H9 (cell line): Measurements from ENCODE around the gene TFIP11. TPM values are rescaled to one million over a fixed set of nuclear protein-coding genes. Genes with fewer than 3 reads are reported as not detected.

Experiments
- DNase-seq: peaks from one replicate; pipeline ENCODE4 v3.0.0-alpha.2; 2017
- H2AFZ ChIP-seq: one replicate; pipeline ENCODE4 v1.6.1; 2013; ENCODE audit warnings: mild to moderate bottlenecking, low read length, control low read depth, moderate library complexity
- H2AK5ac ChIP-seq: 2 replicates; pipeline ENCODE4 v1.6.1; 2013; ENCODE audit warnings: low read length, control low read depth, mixed read lengths; ENCODE audit not compliant: insufficient read length
- H2BK120ac ChIP-seq: one replicate; pipeline ENCODE4 v1.6.1; 2013; ENCODE audit warnings: low read depth, mild to moderate bottlenecking, low read length, control low read depth, inconsistent platforms; ENCODE audit not compliant: poor library complexity, severe bottlenecking
- H2BK12ac ChIP-seq: 2 replicates; pipeline ENCODE4 v1.6.1; 2013; ENCODE audit warnings: low read length, control low read depth, mixed read lengths, low read depth; ENCODE audit not compliant: insufficient read length
- H2BK15ac ChIP-seq: 2 replicates; pipeline ENCODE4 v1.6.1; 2013; ENCODE audit warnings: low read depth, low read length, control low read depth
- H2BK20ac ChIP-seq: one replicate; pipeline ENCODE4 v1.6.1; 2013; ENCODE audit warnings: low read depth, mild to moderate bottlenecking, low read length, control low read depth, inconsistent platforms; ENCODE audit not compliant: poor library complexity, severe bottlenecking
- H2BK5ac ChIP-seq: 2 replicates; pipeline ENCODE4 v1.6.1; 2013; ENCODE audit warnings: low read length, control low read depth, mixed read lengths; ENCODE audit not compliant: insufficient read length
- H3K14ac ChIP-seq: 2 replicates; pipeline ENCODE4 v1.6.1; 2013; ENCODE audit warnings: low read length, control low read depth; ENCODE audit not compliant: insufficient read depth
- H3K18ac ChIP-seq: 2 replicates; pipeline ENCODE4 v1.6.1; 2013; ENCODE audit warnings: low read depth, mild to moderate bottlenecking, mixed read lengths, low read length, control low read depth; ENCODE audit not compliant: insufficient read length
- H3K23ac ChIP-seq: 2 replicates; pipeline ENCODE4 v1.6.1; 2013; ENCODE audit warnings: low read length, control low read depth, mixed read lengths, low read depth; ENCODE audit not compliant: insufficient read length
- H3K23me2 ChIP-seq: 2 replicates; pipeline ENCODE4 v1.6.1; 2013; ENCODE audit warnings: low read depth, mild to moderate bottlenecking, mixed read lengths, low read length, control low read depth; ENCODE audit not compliant: insufficient read length, poor library complexity, severe bottlenecking
- H3K27ac ChIP-seq: 2 replicates; pipeline ENCODE4 v1.5.1; 2013; ENCODE audit warnings: low read length, control low read depth, mixed read lengths, low read depth; ENCODE audit not compliant: insufficient read length
- H3K27me3 ChIP-seq: 2 replicates; pipeline ENCODE4 v1.6.1; 2013; ENCODE audit warnings: low read length, control low read depth, inconsistent platforms; ENCODE audit not compliant: insufficient read depth
- H3K4ac ChIP-seq: 2 replicates; pipeline ENCODE4 v1.6.1; 2013; ENCODE audit warnings: low read depth, mild to moderate bottlenecking, control low read depth, inconsistent platforms, low read length, moderate library complexity
- H3K4me1 ChIP-seq: 2 replicates; pipeline ENCODE4 v1.6.1; 2013; ENCODE audit warnings: low read length, control low read depth, inconsistent platforms; ENCODE audit not compliant: insufficient read depth
- H3K4me2 ChIP-seq: 2 replicates; pipeline ENCODE4 v1.6.1; 2013; ENCODE audit warnings: low read length, control low read depth, mixed read lengths; ENCODE audit not compliant: insufficient read length, insufficient read depth
- H3K56ac ChIP-seq: 2 replicates; pipeline ENCODE4 v1.6.1; 2013; ENCODE audit warnings: low read depth, mild to moderate bottlenecking, mixed read lengths, low read length, control low read depth; ENCODE audit not compliant: insufficient read length
- H3K79me1 ChIP-seq: 2 replicates; pipeline ENCODE4 v1.6.1; 2013; ENCODE audit warnings: low read depth, mild to moderate bottlenecking, moderate library complexity, low read length, control low read depth, inconsistent platforms; ENCODE audit not compliant: insufficient read depth, poor library complexity, severe bottlenecking
- H3K79me2 ChIP-seq: 2 replicates; pipeline ENCODE4 v1.6.1; 2013; ENCODE audit warnings: low read length, control low read depth, inconsistent platforms; ENCODE audit not compliant: insufficient read depth
- H3K9ac ChIP-seq: 2 replicates; pipeline ENCODE4 v1.6.1; 2013; ENCODE audit warnings: low read length, control low read depth, mixed read lengths; ENCODE audit not compliant: insufficient read length; ENCODE audit errors: extremely low read depth
- H3K9me3 ChIP-seq: one replicate; pipeline ENCODE4 v1.6.1; 2013; ENCODE audit warnings: low read depth, low read length, inconsistent platforms; ENCODE audit not compliant: control insufficient read depth
- H3T11ph ChIP-seq: one replicate; pipeline ENCODE4 v1.6.1; 2013; ENCODE audit warnings: mild to moderate bottlenecking, low read length, control low read depth, inconsistent platforms
- H4K20me1 ChIP-seq: one replicate; pipeline ENCODE4 v1.6.1; 2013; ENCODE audit not compliant: control insufficient read depth, insufficient read length, insufficient read depth
- H4K5ac ChIP-seq: 2 replicates; pipeline ENCODE4 v1.6.1; 2013; ENCODE audit warnings: low read depth, mild to moderate bottlenecking, mixed read lengths, low read length, control low read depth; ENCODE audit not compliant: insufficient read length
- H4K8ac ChIP-seq: replicated peaks from 2 replicates; pipeline ENCODE4 v1.6.1; 2013; ENCODE audit warnings: low read length, control low read depth, mixed read lengths, low read depth; ENCODE audit not compliant: insufficient read length
- H4K91ac ChIP-seq: 2 replicates; pipeline ENCODE4 v1.6.1; 2013; ENCODE audit warnings: low read depth, mild to moderate bottlenecking, moderate library complexity, mixed read lengths, low read length, control low read depth; ENCODE audit not compliant: insufficient read length
- H3K27ac Mint-ChIP-seq, 3 experiments: 2 replicates in 2 of 3; 3 replicates in 1 of 3; pipeline ENCODE4 v1.8.0; 2020 to 2021; ENCODE audit warnings: mixed read lengths in 3 of 3, mild to moderate bottlenecking in 1 of 3, moderate library complexity in 1 of 3
- H3K27me3 Mint-ChIP-seq: 2 replicates; pipeline ENCODE4 v1.8.0; 2021; ENCODE audit warnings: low read depth, mild to moderate bottlenecking, moderate library complexity, mixed read lengths
- H3K36me3 Mint-ChIP-seq, 3 experiments: 2 replicates in 2 of 3; 3 replicates in 1 of 3; pipeline ENCODE4 v1.8.0; 2020 to 2021; ENCODE audit warnings: low read depth in 3 of 3, mixed read lengths in 3 of 3; ENCODE audit not compliant: insufficient read depth in 1 of 3
- H3K4me1 Mint-ChIP-seq, 2 experiments: 2 replicates each; pipeline ENCODE4 v1.8.0; 2020; ENCODE audit warnings: mixed read lengths in 2 of 2
- H3K4me3 Mint-ChIP-seq, 2 experiments: 2 replicates in 1 of 2; 3 replicates in 1 of 2; pipeline ENCODE4 v1.8.0; 2020 to 2021; ENCODE audit warnings: mild to moderate bottlenecking in 2 of 2, mixed read lengths in 2 of 2, moderate library complexity in 1 of 2
- H3K9me3 Mint-ChIP-seq, 2 experiments: 2 replicates in 1 of 2; 3 replicates in 1 of 2; pipeline ENCODE4 v1.8.0; 2020; ENCODE audit warnings: mild to moderate bottlenecking in 2 of 2, mixed read lengths in 2 of 2, moderate library complexity in 1 of 2
- CTCF ChIP-seq: fragments of 200-600 bp; sonication (generic); conservative IDR thresholded peaks from 3 replicates; pipeline ENCODE4 v1.8.0; 2021; ENCODE audit warnings: antibody characterized with exemption, mild to moderate bottlenecking
- WGBS: extraction: QIAGEN DNeasy Blood & Tissue Kit; methylation state at CpG from one replicate; pipeline ENCODE4 v1.1.7; 2013; ENCODE audit warnings: missing lambda C conversion rate, low lambda C conversion rate, mixed read lengths; ENCODE audit not compliant: insufficient read length; ENCODE audit errors: extremely low coverage; 5-methylcytosine and 5-hydroxymethylcytosine counted together
- total RNA-seq: library from RNA; stranded (reverse); gene quantifications from 2 replicates; pipeline ENCODE4 v1.2.1, GENCODE V29; 2021

Gene TFIP11
- total RNA-seq, 1 experiment from 2014 or later, result 36.4 TPM

DNA sequence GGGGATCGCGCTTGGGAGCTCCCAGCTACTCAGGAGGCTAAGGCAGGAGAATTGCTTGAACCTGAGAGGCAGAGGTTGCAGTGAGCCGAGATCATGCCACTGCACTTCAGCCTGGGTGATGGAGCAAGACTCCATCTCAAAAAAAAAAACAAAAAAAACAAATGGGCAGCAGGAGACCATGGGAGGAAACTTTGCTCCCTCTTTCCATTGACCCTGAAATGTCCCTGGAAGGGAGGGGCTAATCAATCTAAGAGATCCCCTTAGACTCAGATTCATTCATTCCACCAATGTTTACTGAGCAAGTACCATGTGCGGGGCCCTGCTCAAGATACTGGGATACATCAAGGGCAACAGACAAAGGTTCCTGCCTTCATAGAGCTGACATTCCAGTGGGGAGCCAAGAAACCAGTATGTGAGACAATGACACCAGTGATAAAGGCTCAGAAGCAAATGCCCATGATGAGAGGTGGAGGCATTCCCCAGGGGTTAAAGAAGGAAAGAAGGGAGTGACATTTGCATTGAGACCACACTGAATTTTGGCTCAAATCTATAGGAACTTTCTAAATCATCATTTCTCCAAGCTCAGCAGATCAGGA, 37.7 kb upstream of the TFIP11 start:
- Histone ChIP-seq H3K9ac (no peak overlapping the region), H4K91ac (no peak overlapping the region), H4K20me1 (no peaks in the 10 kb centered on the region), H2BK5ac (no peak overlapping the region), H2BK120ac (no peak overlapping the region), H3K27ac (no peak overlapping the region), H3T11ph (no peak overlapping the region), H2BK20ac (no peak overlapping the region), H4K5ac (no peak overlapping the region), H3K14ac (no peak overlapping the region), H3K79me2 (peaks cover 38% of the 10 kb centered on the region; the same call in 1 of the 2 replicates), H3K27me3 (no peaks in the 10 kb centered on the region), H3K18ac (no peak overlapping the region), H4K8ac (no peak overlapping the region), H2AK5ac (no peak overlapping the region), H3K23me2 (no peaks in the 10 kb centered on the region), H2BK12ac (no peak overlapping the region), H3K79me1 (peaks cover 5% of the 10 kb centered on the region), H2BK15ac (no peak overlapping the region), H3K4ac (no peak overlapping the region), H2AFZ (no peak overlapping the region), H3K9me3 (no peaks in the 10 kb centered on the region), H3K56ac (no peak overlapping the region), H3K23ac (no peak overlapping the region), H3K4me2 (no peak overlapping the region), H3K4me1 (0 out of 2 replicates have a peak, but pooled peaks cover 3% of the 10 kb centered on the region)
- Mint-ChIP-seq H3K36me3 (peaks cover 6 to 16% (median 11%) of the 10 kb centered on the region in 3 experiments), H3K27me3 (no peaks in the 10 kb centered on the region), H3K4me3 (peak overlapping the region in 1 of 2 experiments; percentile 63; a peak in 2 of 5 replicates), H3K27ac (peak overlapping the region; percentile 11 to 97 (median 57); a peak in 6 of 7 replicates), H3K4me1 (peaks cover 51 to 55% of the 10 kb centered on the region in 2 experiments), H3K9me3 (no peaks in the 10 kb centered on the region)
- WGBS, result no CpG with 5 or more reads among the region's 4 CpGs
- no peak for DNase-seq
- TF ChIP-seq CTCF, result no peak
